ENCODE data around the gene NRL.

NRL gene

GRCh38 chr14:24080888-24081738 is 33.6 kb downstream of the NRL start:
- DNase-seq (ENCODE audit: low read depth) = no peak

DNA sequence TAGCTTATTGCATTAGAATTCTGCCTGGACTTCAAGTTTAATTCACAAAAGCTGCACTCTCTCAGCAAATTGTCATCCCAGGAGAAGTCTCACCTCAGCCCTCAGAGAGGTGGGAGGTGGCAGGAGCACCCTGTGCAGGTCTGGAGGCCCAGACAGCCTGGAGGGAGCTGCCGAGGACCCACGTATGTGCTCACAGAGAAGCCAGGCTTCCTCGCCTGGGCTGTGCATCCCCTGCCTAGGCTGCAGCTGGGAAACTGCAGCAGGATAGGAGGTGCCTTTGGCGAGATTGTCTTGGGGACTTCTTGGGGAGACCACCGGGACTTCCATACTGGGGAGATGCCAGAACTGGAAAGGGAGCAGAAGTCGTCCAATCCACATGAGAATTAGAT is 34.6 kb downstream of the NRL start:
- DNase-seq (ENCODE audit: low read depth) = no peak

GRCh38 chr14:24079491-24080141 is 35.1 kb downstream of the NRL start:
- no peak for DNase-seq (ENCODE audit: low read depth)

GRCh38 chr14:24078146-24078545 is 36.6 kb downstream of the NRL start:
- no peak for DNase-seq (ENCODE audit: low read depth)

DNA sequence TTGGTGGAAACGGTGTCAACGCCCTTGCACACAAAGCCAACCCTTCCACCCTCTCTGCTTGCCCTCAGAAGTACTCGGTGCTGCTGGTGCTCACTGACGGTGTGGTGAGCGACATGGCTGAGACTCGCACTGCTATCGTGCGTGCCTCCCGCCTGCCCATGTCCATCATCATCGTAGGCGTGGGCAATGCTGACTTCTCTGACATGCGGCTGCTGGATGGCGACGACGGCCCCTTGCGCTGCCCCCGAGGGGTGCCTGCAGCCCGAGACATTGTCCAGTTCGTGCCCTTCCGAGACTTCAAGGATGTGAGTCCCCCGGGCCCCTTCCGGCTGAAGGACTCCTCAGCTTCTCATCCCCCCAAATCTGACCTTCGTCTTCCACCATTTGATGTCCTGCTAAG is 37.7 kb downstream of the NRL start:
- DNase-seq (ENCODE audit: low read depth) = no peak

DNA sequence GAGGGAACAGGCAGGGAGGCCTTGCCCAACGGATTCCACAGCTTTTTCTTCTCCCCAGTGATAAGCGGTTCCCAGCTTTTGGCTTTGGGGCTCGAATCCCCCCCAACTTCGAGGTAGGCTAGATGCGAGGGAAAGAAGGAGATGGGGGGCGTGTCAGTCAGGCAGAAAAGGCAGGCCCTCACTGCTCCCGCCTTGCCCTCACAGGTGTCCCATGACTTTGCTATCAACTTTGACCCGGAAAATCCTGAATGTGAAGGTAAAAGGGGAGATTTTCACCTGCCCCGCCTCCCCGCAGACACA is 38.5 kb downstream of the NRL start:
- DNase-seq (ENCODE audit: low read depth) = no peak

- DNase-seq (ENCODE audit: low read depth) = no peak
Measured at GRCh38 chr14:24075485-24076301, 39.1 kb downstream of the NRL start.

DNA sequence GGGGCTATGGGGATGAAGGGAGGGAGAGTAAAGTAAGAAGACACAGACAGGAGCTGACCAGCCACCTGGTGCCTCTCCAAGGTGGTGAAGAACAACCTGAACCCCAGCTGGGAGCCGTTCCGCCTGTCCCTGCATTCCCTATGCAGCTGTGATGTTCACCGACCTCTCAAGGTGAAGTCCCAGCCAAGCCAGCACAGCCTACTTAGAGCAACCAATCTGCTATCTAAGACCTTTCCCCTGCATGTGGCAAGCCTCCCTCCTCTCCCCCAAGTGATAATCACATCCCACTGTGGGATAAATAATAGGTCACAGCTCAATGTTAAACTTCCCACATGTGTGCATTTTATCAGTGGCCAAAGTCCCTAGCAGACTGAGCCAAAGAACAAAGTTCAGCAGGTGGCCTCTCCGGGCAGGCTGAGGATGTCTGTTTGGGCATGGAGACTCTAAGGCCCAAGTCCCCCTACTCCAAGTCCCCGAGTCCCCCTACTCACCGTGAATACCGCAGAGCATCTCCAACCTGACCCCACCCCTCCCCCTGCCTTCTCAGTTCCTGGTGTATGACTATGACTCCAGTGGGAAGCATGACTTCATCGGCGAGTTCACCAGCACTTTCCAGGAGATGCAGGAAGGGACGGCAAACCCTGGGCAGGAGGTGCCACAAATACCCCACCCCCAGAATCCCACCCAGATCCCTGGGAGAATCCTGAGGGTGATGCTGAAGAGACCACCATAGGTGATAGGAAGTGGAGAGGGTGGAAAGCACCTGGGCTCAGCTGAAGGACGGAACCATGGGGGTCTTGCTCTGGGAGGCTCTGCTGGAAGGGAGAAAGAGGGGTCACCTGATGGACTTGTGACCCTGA is 39.9 kb downstream of the NRL start:
- DNase-seq (ENCODE audit: low read depth) = no peak

- DNase-seq (ENCODE audit: low read depth) = no peak
Measured at GRCh38 chr14:24072881-24073877, 41.6 kb downstream of the NRL start.

- no peak for DNase-seq (ENCODE audit: low read depth)
Measured at GRCh38 chr14:24072436-24072835, 42.3 kb downstream of the NRL start.

- DNase-seq (ENCODE audit: low read depth) = no peak
Measured at GRCh38 chr14:24071836-24072430, 42.8 kb downstream of the NRL start.

DNA sequence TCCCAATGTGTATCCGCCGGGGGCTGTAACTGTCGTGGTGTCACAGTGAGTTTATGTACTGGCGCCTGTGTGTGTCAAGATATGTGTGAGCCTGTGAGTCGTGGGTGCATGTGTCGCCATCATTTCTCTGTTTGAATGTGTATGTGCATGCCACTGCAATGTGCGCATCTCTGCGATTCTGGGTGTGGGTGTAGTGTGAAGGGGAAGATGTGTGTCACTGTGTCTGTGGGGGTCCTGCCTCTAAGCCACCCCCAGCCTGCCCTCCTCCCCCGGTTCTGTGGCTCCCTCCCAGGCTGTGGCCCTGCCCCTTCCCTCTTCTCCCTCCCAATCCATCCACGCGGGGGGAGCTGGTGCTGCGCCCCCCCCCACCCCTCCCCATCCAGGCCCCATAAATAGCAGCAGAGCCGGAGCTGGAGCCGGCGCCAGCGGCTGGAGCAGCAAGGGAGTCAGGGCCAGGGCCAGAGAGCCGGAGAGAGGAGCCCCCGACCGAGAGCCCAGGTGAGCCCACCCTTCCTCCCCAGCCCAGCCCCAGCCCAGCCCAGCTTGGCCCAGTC is 43.5 kb downstream of the NRL start, which contains the start of gene CPNE6:
Gene CPNE6, plus strand, starts transcription at position 419 of the 554 bp plus-strand sequence. CDS start 1,375 bp downstream, outside the sequence.
- DNase-seq (ENCODE audit: low read depth) = no peak

GRCh38 chr14:24070285-24071143 is 44.2 kb downstream of the NRL start:
- DNase-seq (ENCODE audit: low read depth) = no peak

GRCh38 chr14:24069411-24069735 is 45.4 kb downstream of the NRL start:
- DNase-seq (ENCODE audit: low read depth) = no peak

GRCh38 chr14:24068711-24069410 is 45.9 kb downstream of the NRL start:
- DNase-seq (ENCODE audit: low read depth) = no peak

DNA sequence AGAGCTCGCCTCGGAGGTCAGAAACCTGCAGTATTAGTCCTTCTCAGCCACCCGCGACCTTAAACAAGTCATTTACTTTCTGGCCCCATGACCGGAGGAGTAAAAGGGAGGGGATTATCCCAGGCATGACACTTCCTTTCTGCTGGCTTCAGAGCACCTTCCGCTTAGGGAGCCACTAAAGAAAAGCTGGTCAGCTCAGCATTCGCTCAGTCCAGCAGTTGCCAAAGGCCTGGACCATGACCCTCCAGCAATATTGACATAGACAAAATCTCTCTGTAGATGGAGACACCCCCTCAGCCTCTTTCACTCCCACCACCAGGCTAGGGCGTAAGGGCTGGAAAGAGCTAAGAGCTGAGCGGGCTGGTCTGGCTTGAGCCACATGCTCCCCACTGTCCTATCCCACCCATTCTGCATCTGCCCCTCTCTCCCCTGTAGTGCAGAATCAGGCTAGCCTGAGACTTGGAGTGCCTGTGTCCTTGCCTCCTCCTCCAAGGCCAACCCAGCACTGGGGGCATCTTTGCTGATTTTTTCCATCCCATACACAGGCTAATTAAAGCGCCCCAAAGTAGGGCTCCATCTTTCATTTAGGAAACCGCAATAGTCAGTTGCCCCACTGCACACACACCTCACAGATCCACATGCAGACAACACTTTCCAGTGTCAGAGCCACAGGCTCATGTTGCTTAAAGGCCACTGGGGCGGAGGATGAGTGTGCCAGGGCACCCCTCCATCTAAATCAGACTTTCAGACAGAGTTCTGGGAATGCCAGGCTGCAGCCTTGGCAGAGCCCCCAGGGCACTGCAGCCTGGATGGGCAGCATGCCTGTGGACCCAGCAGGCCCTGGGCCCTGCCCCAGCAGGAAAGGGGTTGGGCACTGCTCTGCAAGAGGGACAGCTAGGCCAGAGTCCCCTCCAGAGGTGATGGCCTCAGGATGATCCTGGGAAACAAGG is 47.3 kb downstream of the NRL start:
- no peak for DNase-seq (ENCODE audit: low read depth)

DNA sequence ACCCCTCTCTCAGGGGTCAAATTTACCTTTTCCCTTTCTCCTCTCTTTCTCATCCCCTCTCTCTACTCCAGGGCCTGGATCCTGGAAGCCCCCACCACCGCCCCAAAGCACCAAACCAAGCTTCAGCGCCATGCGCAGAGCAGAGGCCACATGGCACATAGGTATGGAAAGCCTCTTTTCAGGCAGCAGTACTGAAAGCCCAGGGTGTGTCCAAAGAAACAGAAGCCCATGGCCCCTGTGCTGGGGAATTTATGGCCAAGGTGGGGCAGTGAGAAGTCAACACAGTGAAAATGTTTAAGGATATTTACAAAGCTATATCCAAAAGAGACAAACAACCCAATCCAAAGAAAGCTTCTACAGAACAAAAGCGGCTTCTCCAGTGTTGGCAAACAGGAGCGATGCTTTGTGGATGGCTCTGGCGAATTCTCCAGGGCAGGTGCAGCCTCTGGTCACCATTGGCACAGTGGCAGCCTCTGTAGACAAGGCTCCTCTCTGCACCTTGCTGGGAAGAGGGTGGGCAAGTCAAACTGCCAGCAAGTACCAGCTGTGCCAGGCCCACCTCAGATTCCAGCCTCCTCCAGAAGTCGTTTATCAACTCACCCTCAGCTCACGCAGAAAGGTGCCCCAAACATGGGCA is 48.1 kb downstream of the NRL start:
- no peak for DNase-seq (ENCODE audit: low read depth)

Measured in non-pigmented ciliary epithelial cell (primary cell).